Tibial nerve (tissue), 4 donors: ENCODE results near the gene SPATA9. TPM values are rescaled to one million over a fixed set of nuclear protein-coding genes. Genes with fewer than 3 reads are reported as not detected.

Source experiments
- DNase-seq, 2 donors: peaks; one replicate each; pipeline ENCODE4 v3.0.0-alpha.2; 2019; ENCODE audit warnings: low spot score in 2 of 2
- H3K27ac ChIP-seq, 4 donors: fragments of 200-600 bp; sonication (generic) in 3 of 4; one replicate each; pipeline ENCODE4 v1.5.1; 2017 to 2019; ENCODE audit warnings: mild to moderate bottlenecking in 1 of 4
- H3K27me3 ChIP-seq, 2 donors: fragments of 200-600 bp; sonication (generic) in 1 of 2; one replicate each; pipeline versions ENCODE4 v1.5.1 to v1.6.0; 2017 to 2019
- H3K36me3 ChIP-seq, 3 donors: fragments of 200-600 bp; sonication (generic); one replicate each; pipeline ENCODE4 v1.5.1; 2018 to 2019
- H3K4me1 ChIP-seq, 4 donors: fragments of 200-600 bp; sonication (generic) in 3 of 4; one replicate each; pipeline ENCODE4 v1.5.1; 2017 to 2019
- H3K4me3 ChIP-seq, 4 donors: fragments of 200-600 bp; sonication (generic) in 3 of 4; one replicate each; pipeline ENCODE4 v1.5.1; 2017 to 2019; ENCODE audit warnings: mild to moderate bottlenecking in 1 of 4, moderate library complexity in 1 of 4
- H3K9me3 ChIP-seq, 4 donors: fragments of 200-600 bp; sonication (generic) in 3 of 4; one replicate each; pipeline ENCODE4 v1.5.1; 2017 to 2019
- CTCF ChIP-seq, 5 experiments: fragments of 200-600 bp in 3 of 5; fragments of 450-650 bp in 2 of 5; sonication (generic) in 3 of 5; IDR thresholded peaks; one replicate each; pipeline ENCODE4 v1.5.1; 2016 to 2019; ENCODE audit warnings: antibody characterized with exemption in 5 of 5, mild to moderate bottlenecking in 3 of 5, moderate library complexity in 2 of 5
- EP300 ChIP-seq, 2 donors: sonication (generic); formaldehyde crosslinking; IDR thresholded peaks; one replicate each; pipeline ENCODE4 v1.6.1; 2017; ENCODE audit warnings: antibody characterized with exemption in 2 of 2, mild to moderate bottlenecking in 1 of 2
- POLR2A ChIP-seq, 2 donors: fragments of 450-650 bp; IDR thresholded peaks; one replicate each; pipeline ENCODE4 v1.6.1; 2017; ENCODE audit warnings: antibody characterized with exemption in 2 of 2, mild to moderate bottlenecking in 2 of 2, moderate library complexity in 2 of 2
- WGBS, 2 donors: methylation state at CpG; one replicate each; pipeline ENCODE4 v1.1.5; 2018; 5-methylcytosine and 5-hydroxymethylcytosine counted together
- total RNA-seq, 4 donors: library from RNA; depleted of rRNA; stranded (reverse); fragments of >200 nt; gene quantifications; one replicate each; pipeline ENCODE4 v1.1.0, GENCODE V29; 2016

Gene SPATA9
- total RNA-seq, 4 donors from 2014 or later, result 1.2 TPM; not detected in 3

GRCh38 chr5:95725937-95726810 lies 43.4 kb upstream of the SPATA9 start:
- no peaks in the 10 kb centered on the region for H3K36me3 ChIP-seq
- no peak overlapping the region for H3K4me3 ChIP-seq
- 49 to 50% methylated on average over 4 of the region's 4 CpGs for WGBS, 2 donors
- no peak for TF ChIP-seq CTCF (IDR thresholded peaks at IDR 0.05)
- peak overlapping the region in 3 of 4 donors; percentile 5 to 100 (median 98) for H3K27ac ChIP-seq
- H3K4me1 ChIP-seq, result peaks cover 0 to 80% (median 29%) of the 10 kb centered on the region in 4 donors
- H3K9me3 ChIP-seq, result no peaks in the 10 kb centered on the region
- H3K27me3 ChIP-seq, result no peaks in the 10 kb centered on the region
- no peak for DNase-seq

- no peak for DNase-seq
- no peak overlapping the region for H3K4me3 ChIP-seq
- TF ChIP-seq POLR2A (IDR thresholded peaks at IDR 0.05), result no peak
- TF ChIP-seq CTCF (IDR thresholded peaks at IDR 0.05), result no peak
- no peak for TF ChIP-seq EP300 (IDR thresholded peaks at IDR 0.05)
- no peaks in the 10 kb centered on the region for H3K27me3 ChIP-seq
- peaks cover 0 to 86% (median 34%) of the 10 kb centered on the region in 4 donors for H3K4me1 ChIP-seq
- no peaks in the 10 kb centered on the region for H3K36me3 ChIP-seq
- H3K9me3 ChIP-seq, result no peaks in the 10 kb centered on the region
- 51 to 63% methylated on average over 5 of the region's 5 CpGs for WGBS, 2 donors
- peak overlapping the region in 2 of 4 donors; percentile 15 to 100 for H3K27ac ChIP-seq
Measured at GRCh38 chr5:95725071-95725820, 42.5 kb upstream of the SPATA9 start.

GRCh38 chr5:95723632-95724369 lies 41.0 kb upstream of the SPATA9 start:
- Histone ChIP-seq H3K4me1 (peaks cover 0 to 81% (median 30%) of the 10 kb centered on the region in 4 donors), H3K9me3 (no peaks in the 10 kb centered on the region), H3K36me3 (no peaks in the 10 kb centered on the region), H3K4me3 (no peak overlapping the region), H3K27me3 (no peaks in the 10 kb centered on the region), H3K27ac (peak overlapping the region in 1 of 4 donors; percentile 19)
- no peak for DNase-seq
- TF ChIP-seq CTCF (IDR thresholded peaks at IDR 0.05), result no peak
- no peak for TF ChIP-seq EP300 (IDR thresholded peaks at IDR 0.05)
- WGBS, 2 donors, result 80 to 82% methylated on average over 5 of the region's 5 CpGs

- H3K4me3 ChIP-seq, result no peak overlapping the region
- peak overlapping the region in 2 of 4 donors; percentile 76 to 82 for H3K27ac ChIP-seq
- no peaks in the 10 kb centered on the region for H3K27me3 ChIP-seq
- DNase-seq, result no peak
- H3K9me3 ChIP-seq, result no peaks in the 10 kb centered on the region
- WGBS, 2 donors, result 23 to 26% methylated on average over 1 of the region's 1 CpG
- H3K4me1 ChIP-seq, result peaks cover 0 to 60% (median 19%) of the 10 kb centered on the region in 4 donors
- no peaks in the 10 kb centered on the region for H3K36me3 ChIP-seq
- TF ChIP-seq CTCF (IDR thresholded peaks at IDR 0.05), result no peak
- TF ChIP-seq POLR2A (IDR thresholded peaks at IDR 0.05), result no peak
- no peak for TF ChIP-seq EP300 (IDR thresholded peaks at IDR 0.05)
Measured at GRCh38 chr5:95721582-95722295, 38.9 kb upstream of the SPATA9 start.
